GM20431 (cell line): ENCODE results near the gene SLC5A3.

Experiments used
- in situ Hi-C: fragments of 300-500 bp; cut with MseI, MboI; formaldehyde crosslinking; loops from one replicate; pipeline ENCODE4 v1.15.0; 2020; ENCODE audit warnings: low sequenced_read_pairs; ENCODE audit not compliant: unreplicated experiment

SLC5A3 gene

GRCh38 chr21:34092262-34092921 is 19.0 kb downstream of the SLC5A3 start:
- in situ Hi-C loops = loop anchor here (25.0 kb wide), 1 partner anchor 155 kb away; no protein-coding TSS in a partner anchor

DNA sequence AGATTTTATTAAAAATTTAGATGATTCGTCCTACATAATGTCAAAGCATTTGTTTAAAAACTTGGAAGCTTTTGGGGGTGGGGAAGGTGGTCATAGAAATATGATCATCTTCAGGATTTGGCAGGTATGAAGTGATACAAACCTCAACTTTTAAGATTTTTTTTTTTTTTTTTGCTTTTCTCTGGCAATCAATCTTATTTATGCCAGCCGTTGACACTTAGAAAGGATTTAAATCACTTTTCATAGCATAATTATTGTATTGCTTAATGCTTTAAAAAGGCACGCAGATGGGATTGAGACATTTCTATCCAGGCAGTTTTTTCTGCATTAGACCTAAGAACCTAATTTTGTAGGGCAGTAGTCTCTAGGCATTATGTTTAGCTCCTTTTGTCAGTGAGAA is 19.7 kb downstream of the SLC5A3 start:
- in situ Hi-C loops = loop anchor here (25.0 kb wide), 1 partner anchor 156 kb away; no protein-coding TSS in a partner anchor

GRCh38 chr21:34094949-34095348 is 21.6 kb downstream of the SLC5A3 start:
- in situ Hi-C loops = loop anchor here (25.0 kb wide), 1 partner anchor 158 kb away; no protein-coding TSS in a partner anchor

GRCh38 chr21:34097442-34097841 is 24.1 kb downstream of the SLC5A3 start:
- in situ Hi-C loops = loop anchor here (25.0 kb wide), 1 partner anchor 160 kb away; no protein-coding TSS in a partner anchor

DNA sequence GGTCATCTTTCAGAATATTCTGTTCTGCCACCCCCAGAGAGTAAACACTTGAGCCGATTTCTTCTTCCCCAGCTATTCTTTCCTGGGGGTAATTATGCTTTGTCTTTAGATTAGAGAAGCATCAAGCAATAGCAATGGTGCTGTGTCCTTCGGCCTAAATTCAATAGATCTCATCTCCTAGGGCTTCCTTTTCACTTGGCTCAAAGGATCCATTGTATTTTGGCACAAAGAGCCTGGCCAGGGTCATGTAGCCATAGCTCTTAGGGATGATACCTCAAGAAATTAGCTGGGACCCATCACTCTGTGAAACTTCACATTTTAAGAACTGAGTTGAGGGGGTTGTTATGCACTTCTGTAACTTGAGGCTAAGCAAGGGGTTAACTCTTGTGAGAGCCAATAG is 27.0 kb downstream of the SLC5A3 start:
- in situ Hi-C loops = no loop called here

GRCh38 chr21:34100790-34101189 is 27.4 kb downstream of the SLC5A3 start:
- in situ Hi-C loops = no loop called here

DNA sequence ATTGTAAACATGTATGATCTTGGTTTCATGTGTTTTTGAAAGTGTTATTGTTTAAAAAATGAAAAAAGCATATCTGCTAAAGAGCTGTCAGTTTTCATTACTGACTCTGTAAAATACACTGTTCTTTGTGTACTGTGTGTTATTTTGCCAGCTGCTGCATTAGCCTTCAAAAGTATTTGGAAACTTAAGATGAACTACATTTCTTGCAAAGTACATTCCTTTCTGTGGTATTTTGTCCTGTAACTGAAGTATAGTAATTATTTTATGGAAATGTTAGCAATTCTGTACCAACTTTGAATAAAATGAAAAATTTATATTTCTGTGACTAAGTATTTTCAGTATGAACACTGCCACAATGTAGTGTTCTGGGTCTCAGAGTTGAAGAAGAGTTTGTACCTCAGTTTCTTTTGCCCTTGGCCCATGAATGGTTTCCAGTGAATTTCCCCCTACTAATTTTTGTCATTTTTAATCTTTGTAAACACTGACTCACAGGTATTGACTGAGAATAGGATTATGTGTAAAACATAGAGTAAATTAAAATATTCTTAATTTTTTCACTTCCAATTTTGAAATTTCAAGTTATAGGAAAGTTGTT is 32.7 kb downstream of the SLC5A3 start:
- in situ Hi-C loops = no loop called here

DNA sequence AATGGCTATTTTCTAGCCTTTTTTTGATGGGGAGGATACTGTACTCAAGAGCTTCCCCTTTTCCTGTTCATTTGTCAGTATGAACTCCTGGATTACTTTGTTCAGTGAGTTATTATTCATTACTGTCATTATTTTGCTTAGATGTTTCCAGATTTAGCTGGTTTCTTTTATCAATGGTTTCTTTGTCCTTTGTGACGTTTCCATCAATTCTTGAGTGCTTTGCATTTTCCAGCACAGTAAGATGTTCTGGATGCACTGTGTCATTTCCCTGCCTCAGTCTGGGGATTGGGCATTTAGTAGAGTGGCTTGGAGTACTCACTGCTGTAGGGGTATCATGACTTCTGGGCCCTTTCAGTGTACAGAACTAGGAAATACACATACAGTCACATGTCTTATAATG is 34.2 kb downstream of the SLC5A3 start:
- in situ Hi-C loops = no loop called here

DNA sequence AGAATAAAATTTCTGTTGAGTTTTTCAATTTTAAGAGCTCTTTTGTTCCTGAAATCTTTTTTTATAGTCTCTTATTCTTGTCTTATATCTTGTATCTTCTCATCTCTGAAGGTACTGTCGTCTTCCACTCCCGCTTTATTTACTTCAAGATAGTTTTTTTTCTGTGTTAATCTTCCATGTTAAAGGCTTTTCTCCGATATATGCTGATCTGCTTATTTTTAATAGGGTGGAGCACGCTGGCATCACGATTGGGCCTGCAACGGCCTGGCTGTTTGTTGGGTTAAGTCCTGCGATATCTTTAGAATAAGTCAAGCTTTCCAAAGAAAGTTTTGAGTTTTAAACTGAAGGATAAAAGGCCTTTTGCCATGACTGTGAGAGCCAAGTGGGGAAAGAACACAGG is 35.7 kb downstream of the SLC5A3 start:
- in situ Hi-C loops = no loop called here

- in situ Hi-C loops = no loop called here
Observed at GRCh38 chr21:34110594-34111202, 37.3 kb downstream of the SLC5A3 start.

GRCh38 chr21:34112316-34113033 is 39.1 kb downstream of the SLC5A3 start:
- in situ Hi-C loops = no loop called here

DNA sequence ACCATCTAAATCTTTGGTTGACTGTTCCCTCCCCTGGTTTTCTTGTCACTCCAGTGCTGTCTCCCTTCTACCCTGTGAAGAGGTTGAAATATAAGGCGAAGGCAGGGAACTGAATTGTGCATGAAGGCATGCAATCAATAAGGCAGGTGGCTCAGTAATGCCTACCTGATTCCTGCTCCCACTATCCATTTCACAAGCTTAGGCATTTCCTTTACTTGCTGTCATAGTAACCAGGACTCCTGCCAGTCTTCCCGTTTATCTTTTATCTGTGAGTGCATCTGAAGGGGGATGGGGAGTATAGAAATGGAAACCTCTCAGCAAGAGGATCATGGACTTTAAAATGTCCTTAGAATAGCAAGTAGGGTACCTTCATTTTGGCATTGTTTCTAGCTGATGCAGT is 40.5 kb downstream of the SLC5A3 start:
- in situ Hi-C loops = no loop called here

GRCh38 chr21:34115160-34115559 is 41.8 kb downstream of the SLC5A3 start:
- in situ Hi-C loops = no loop called here

DNA sequence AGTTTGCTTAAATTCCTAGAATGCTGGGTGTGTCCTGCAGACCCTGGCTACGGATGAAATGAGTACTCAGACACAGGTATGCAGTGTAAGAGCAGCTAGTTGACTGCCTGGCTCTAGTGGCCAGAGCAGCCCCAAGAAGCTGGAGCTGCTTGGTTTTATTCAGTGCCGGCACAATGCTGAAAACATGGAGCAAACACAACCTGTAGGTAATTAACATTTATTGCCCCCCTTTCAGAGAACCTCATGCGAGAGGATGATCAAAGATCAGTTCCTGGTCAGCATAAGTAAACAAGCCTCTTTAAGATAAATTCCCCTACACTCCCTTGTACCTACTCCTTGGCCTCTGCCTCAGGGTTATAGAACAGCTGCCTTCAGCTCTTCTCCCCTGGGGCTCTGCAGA is 43.2 kb downstream of the SLC5A3 start:
- in situ Hi-C loops = no loop called here

DNA sequence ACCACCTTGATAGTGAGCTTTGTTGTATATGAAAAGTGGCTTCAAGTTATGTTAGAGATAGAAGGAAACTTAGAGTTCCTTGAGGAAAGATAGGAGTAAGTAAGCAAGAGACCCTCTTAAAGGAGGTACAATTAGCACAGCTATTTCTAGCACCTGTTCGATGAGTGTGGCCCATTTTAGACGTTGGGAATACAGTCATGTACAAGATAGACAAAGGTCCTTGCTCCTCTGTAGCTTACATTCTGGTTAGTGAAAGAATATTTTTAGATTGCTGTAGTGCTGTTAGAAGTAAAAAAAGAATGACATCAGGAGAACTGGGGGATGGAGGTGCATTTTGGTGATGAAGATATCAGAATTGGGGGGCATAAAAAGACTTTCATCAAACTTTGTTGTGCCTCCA is 47.5 kb downstream of the SLC5A3 start:
- in situ Hi-C loops = no loop called here

DNA sequence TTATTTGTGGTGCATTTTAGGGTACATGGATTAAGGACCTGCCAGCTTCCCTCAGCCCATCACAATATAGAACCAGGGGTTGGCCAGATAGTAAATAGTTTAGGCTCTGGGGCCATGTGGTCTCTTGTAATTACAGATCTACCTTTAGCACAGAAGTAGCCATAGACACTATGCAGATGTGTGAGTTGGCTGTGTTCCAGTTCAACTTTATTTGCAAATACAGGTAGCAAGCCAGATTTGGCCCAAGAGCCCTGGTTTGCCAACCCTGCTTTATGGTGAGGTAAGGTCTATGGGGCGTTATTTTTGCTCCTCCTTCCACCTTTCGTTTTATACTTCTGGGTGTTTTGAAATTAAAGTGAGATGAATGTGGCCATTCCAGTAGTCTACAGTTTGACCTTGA is 48.7 kb downstream of the SLC5A3 start:
- in situ Hi-C loops = no loop called here
